ENCODE data around the gene CLSTN2.

- TF ChIP-seq CTBP1 (IDR thresholded peaks at IDR 0.05; ENCODE audit: borderline replicate concordance) (no peak), ELF4 (IDR thresholded peaks at IDR 0.05) (no peak), FOXM1 (IDR thresholded peaks at IDR 0.05; ENCODE audit: borderline replicate concordance) (no peak), BHLHE40 (IDR thresholded peaks at IDR 0.05; ENCODE audit: borderline replicate concordance) (no peak), FOXA1 (IDR thresholded peaks at IDR 0.05) (no peak)
Observed at GRCh38 chr3:139948898-139949297, 13.9 kb downstream of the CLSTN2 start.

Measured in HEK293T (cell line).